ENCODE data around the gene PTCHD1.

- TF ChIP-seq ZNF274 (IDR thresholded peaks at IDR 0.05; ENCODE audit: low read depth, low read length): no peak
- no peak for TF ChIP-seq SUZ12 (IDR thresholded peaks at IDR 0.05; ENCODE audit: extremely low read depth, insufficient read depth, insufficient read length)
- no peak for TF ChIP-seq YY1 (IDR thresholded peaks at IDR 0.05; ENCODE audit: insufficient read depth, insufficient read length)
These were observed 41.5 kb upstream of the PTCHD1 start for GRCh38 chrX:23292988-23293651.
